AG10803 (cell line): ENCODE results near the gene ZFAND2A.

Experiments
- DNase-seq: peaks from one replicate; pipeline ENCODE4 v3.0.0; 2010; ENCODE audit warnings: low read depth
- H3K4me3 ChIP-seq: 2 replicates; pipeline ENCODE4 v1.5.1; 2011; ENCODE audit warnings: mild to moderate bottlenecking, low read length, control low read depth
- CTCF ChIP-seq: conservative IDR thresholded peaks from 2 replicates; pipeline ENCODE4 v1.5.1; 2011; ENCODE audit warnings: mild to moderate bottlenecking, low read length, control low read depth, inconsistent platforms

The ZFAND2A gene

DNA sequence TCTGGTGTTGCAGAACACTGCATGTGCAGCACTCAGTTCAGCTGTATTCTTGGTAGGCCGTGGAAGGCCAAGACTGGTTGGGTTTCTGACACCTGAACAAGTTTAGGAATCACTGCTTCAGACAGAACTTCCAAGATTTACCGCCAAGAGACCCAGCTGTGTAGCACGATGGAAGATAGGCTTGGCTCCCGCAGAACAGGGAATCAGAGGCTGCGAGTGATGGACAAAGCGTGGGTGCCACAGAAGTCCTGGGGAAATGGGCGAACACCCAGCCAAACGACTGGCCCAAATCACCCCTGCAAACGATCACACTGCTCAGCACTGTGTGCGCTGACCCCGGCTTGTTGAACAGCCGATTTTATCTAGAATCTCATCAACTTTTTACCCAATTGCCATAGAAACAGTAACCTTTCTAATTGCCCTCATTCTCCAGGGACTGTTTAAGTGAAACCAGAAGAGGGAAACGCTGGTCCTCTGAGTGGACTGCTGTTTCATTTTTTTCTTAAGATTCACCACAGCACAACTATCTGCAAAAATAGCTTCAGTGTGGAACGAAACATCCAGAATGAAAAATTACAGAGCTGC, 17.9 kb downstream of the ZFAND2A start:
- no peak for TF ChIP-seq CTCF
- peak; percentile 49 for DNase-seq
- H3K4me3 ChIP-seq: no peak overlapping the region; the same call in 1 of the 2 replicates

- no peak overlapping the region for H3K4me3 ChIP-seq
- TF ChIP-seq CTCF: no peak
- DNase-seq: no peak
Measured at GRCh38 chr7:1141651-1142050, 18.3 kb downstream of the ZFAND2A start.

- H3K4me3 ChIP-seq: no peak overlapping the region
- no peak for DNase-seq
- TF ChIP-seq CTCF: no peak
Measured at GRCh38 chr7:1140476-1141104, 19.4 kb downstream of the ZFAND2A start.

- H3K4me3 ChIP-seq: peak overlapping the region; percentile 82
- DNase-seq: no peak
- no peak for TF ChIP-seq CTCF
Measured at GRCh38 chr7:1137517-1138167, 22.4 kb downstream of the ZFAND2A start.

DNA sequence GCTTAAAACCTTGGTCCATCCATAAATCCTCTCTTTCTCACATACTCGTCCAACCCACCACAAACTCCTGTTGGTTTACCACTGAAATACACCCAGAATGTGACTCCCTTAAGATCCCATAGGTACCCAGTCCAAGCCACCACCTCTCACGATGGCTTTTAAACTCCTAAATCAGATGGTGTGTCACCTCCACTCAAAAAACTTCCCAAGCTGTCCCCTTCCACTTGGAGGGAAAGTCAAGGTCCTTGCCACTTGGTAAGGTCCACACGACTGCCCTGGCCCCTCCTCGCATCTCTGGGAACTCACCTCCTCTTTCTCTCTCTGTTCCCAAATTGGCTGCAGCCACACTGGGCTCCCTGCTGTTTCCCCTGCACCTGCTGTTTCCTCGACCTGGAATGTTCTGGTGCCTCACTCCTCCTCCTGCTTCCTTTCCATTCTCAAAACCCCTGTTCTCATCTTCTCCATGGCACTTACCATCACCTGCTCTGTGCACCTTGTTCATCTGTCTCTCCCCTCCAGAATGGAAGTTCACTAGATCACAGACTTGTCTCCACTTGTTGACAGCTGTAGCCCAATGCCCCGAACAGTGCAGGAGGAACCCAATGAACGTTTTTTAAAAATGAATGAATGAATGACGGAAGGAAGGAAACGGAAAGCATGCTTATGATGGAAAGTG, 23.0 kb downstream of the ZFAND2A start:
- no peak for DNase-seq
- no peak for TF ChIP-seq CTCF

GRCh38 chr7:1134951-1135350, 25.0 kb downstream of the ZFAND2A start:
- TF ChIP-seq CTCF: no peak
- DNase-seq: no peak
- H3K4me3 ChIP-seq: no peak overlapping the region

More for the DNA sequence above, 23.0 kb downstream of the ZFAND2A start:
- H3K4me3 ChIP-seq: peak overlapping the region; percentile 82
